ENCODE data around the gene STK4.

DNA sequence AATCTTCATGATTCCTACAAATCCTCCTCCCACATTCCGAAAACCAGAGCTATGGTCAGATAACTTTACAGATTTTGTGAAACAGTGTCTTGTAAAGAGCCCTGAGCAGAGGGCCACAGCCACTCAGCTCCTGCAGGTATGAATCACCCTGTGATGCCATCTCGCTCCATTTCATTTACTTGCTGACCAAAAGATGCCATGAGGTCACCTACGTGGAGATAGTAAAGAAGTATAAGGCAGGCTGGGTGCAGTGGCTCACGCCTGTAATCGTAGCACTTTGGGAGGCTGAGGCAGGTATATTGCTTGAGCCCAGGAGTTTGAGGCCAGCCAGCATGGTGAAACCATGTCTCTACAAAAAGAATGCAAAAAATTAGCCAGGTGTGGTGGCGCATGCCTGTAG, 30.9 kb downstream of the STK4 start:
- TF ChIP-seq, protein P1, sequence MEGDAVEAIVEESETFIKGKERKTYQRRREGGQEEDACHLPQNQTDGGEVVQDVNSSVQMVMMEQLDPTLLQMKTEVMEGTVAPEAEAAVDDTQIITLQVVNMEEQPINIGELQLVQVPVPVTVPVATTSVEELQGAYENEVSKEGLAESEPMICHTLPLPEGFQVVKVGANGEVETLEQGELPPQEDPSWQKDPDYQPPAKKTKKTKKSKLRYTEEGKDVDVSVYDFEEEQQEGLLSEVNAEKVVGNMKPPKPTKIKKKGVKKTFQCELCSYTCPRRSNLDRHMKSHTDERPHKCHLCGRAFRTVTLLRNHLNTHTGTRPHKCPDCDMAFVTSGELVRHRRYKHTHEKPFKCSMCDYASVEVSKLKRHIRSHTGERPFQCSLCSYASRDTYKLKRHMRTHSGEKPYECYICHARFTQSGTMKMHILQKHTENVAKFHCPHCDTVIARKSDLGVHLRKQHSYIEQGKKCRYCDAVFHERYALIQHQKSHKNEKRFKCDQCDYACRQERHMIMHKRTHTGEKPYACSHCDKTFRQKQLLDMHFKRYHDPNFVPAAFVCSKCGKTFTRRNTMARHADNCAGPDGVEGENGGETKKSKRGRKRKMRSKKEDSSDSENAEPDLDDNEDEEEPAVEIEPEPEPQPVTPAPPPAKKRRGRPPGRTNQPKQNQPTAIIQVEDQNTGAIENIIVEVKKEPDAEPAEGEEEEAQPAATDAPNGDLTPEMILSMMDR (IDR thresholded peaks at IDR 0.05) = no peak
- no peak for TF ChIP-seq POLR2A (IDR thresholded peaks at IDR 0.05)
